ENCODE results near the gene ZNF664. TPM values are rescaled to one million over a fixed set of nuclear protein-coding genes. Genes with fewer than 3 reads are reported as not detected.

Gene ZNF664
- total and polyA plus RNA-seq, 9 of the 15 experiments (the other 6 are each of a cell fraction or from before 2014, with no cell fraction given) = 3.3 to 101 (median 63.6) TPM

GRCh38 chr12:124021007-124021406 is 48.0 kb downstream of the ZNF664 start (continued):
- no peak for TF ChIP-seq ZBTB11 (CRISPR knock-in tag; IDR thresholded peaks at IDR 0.05)
- no peak for TF ChIP-seq ZNF512 (tag; IDR thresholded peaks at IDR 0.05)

DNA sequence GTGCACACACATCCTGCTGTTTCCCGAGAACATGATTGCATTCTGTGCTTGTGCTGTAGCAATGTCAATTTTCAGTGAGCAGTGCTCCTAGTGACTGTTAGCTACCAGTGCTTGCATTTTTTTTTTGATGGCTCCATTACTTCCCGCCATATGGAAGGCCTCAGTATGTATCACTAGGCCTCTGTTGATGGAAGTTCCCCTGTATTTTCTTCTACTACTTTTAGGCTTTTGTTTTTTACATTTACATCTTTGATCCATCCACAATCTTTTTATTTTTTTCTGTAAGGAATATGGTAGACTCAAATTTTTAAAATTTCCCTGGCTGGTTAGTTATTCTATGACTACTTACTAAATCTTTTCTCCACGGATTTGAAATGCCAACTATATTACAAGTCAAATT is 49.1 kb downstream of the ZNF664 start:
- BruUV-seq (replicated peaks) = no TSS peak
- 0 out of 5 replicates have a peak, but pooled peaks cover 0 to 4% of the 10 kb centered on the region in 2 experiments for H3K27me3 ChIP-seq (ENCODE audit: control insufficient read depth in 2 of 2, insufficient read depth in 2 of 2, low read length in 2 of 2)
- no peak overlapping the region for H3K27ac ChIP-seq (ENCODE audit: extremely low read depth, low read depth, low read length)
- ATAC-seq = no peak
- no peak overlapping the region for H3K4me2 ChIP-seq (ENCODE audit: insufficient read depth, low read length)
- no peak for FAIRE-seq
- no peak overlapping the region for H2AFZ ChIP-seq (ENCODE audit: low read depth, low read length)
- intact Hi-C loops (cut with micrococcal nuclease) = no loop called here
- peaks cover 1 to 14% of the 10 kb centered on the region in 2 experiments; a peak in 3 of 5 replicates for H3K4me1 ChIP-seq (replicated peaks in 1 of 2; ENCODE audit: control insufficient read depth in 2 of 2, insufficient read depth in 2 of 2, low read length in 2 of 2)
- H3K36me3 ChIP-seq (ENCODE audit: control insufficient read depth, insufficient read depth, low read length) = no peaks in the 10 kb centered on the region
- DNase-seq (ENCODE audit: extremely low read depth in 1 of 4, low spot score in 3 of 4) = no peak
- no peak for TF ChIP-seq JUND (IDR thresholded peaks at IDR 0.05; ENCODE audit: borderline replicate concordance, low read depth, low read length)
- TF ChIP-seq JUND (tag; IDR thresholded peaks at IDR 0.05; ENCODE audit: borderline replicate concordance, low read depth, low read length) = no peak
- TF ChIP-seq ZNF583 (CRISPR knock-in tag; IDR thresholded peaks at IDR 0.05) = peak; percentile 96
- no peak overlapping the region for H3K4me3 ChIP-seq
- H3K9me1 ChIP-seq (ENCODE audit: control insufficient read depth, insufficient read depth, low read length) = no peaks in the 10 kb centered on the region
- in situ Hi-C loops (cut with MboI) = no loop called here
- no peaks in the 10 kb centered on the region for H4K20me1 ChIP-seq (replicated peaks; ENCODE audit: control insufficient read depth, insufficient read depth, low read length)
- H3K9ac ChIP-seq (ENCODE audit: insufficient read depth in 1 of 2, low read depth in 2 of 2, low read length in 2 of 2) = no peak overlapping the region
- no peaks in the 10 kb centered on the region for H3K79me2 ChIP-seq (ENCODE audit: control insufficient read depth, insufficient read depth, low read length)
- H3K9me3 ChIP-seq (replicated peaks; ENCODE audit: control insufficient read depth, insufficient read depth, low read depth, low read length) = no peaks in the 10 kb centered on the region; the same call in 1 of the 2 replicates
- POLR2A ChIA-PET = interaction anchor here (0.8 kb wide), 1 partner anchor 805 kb away, joined by 4 read pairs; no protein-coding TSS in a partner anchor
- CTCF ChIA-PET (ENCODE audit: low intra/inter-chr PET ratio) = no interaction called here
- 39% methylated on average over 3 of the region's 3 CpGs for WGBS (ENCODE audit: insufficient coverage, low coverage, missing lambda C conversion rate)
